HG03175 (cell line): Measurements from ENCODE around the gene HUNK.
"Not testable (repeated sequence)": the region's sequence is repeated elsewhere in the genome, so short reads cannot be mapped to it uniquely, and the experiment has no call there.

Experiments
- ATAC-seq: cut with Tn5 transposase; IDR thresholded peaks from one replicate; pipeline ENCODE4 v1.9.1; 2021; ENCODE audit warnings: mild to moderate bottlenecking, moderate library complexity; ENCODE audit not compliant: unreplicated experiment

Gene HUNK

DNA sequence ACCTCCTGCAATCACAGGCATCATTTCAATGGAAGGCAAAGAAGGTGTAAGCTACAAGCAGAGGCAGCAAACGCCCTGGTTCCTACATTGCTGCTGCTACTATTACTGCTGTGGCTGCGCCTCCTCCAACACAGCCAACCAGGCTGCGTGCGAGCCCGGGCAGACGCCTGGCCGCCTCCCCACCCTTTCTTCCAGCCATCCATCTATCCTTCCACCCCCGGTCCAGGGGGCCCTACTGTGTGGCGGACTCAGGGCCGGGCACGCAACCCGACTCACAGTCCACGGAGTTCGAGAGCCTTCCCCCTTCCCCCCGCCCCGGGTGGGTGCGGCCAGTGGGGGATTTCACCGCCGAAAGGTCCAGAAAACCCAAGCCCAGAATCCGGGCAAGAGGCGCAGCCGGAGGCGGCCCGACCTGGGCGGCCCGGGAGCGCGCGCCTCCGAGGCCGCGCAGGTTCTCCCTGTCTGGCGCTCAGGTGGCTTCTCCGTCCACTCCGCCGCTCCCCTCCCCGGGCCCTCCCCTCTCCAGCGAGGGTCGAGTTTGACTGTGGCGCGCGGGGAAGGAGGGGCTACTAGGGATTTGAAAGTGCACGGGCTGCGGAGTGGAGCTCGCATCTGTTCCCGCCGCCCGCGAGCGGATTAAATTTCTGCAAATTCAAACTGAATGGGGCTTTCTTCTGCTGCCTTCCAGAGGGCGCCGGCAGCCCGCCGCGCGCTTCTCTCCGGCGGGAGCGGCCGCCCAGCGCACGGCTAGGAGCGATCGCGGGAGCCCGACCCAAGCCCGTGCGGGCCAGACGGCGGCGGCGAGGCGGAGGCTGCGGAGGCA, at the start of gene HUNK:
HUNK (plus strand) TSS at position 569 of the 823 bp plus-strand sequence. CDS start 655 bp downstream, outside the sequence.
- ATAC-seq, result no peak

DNA sequence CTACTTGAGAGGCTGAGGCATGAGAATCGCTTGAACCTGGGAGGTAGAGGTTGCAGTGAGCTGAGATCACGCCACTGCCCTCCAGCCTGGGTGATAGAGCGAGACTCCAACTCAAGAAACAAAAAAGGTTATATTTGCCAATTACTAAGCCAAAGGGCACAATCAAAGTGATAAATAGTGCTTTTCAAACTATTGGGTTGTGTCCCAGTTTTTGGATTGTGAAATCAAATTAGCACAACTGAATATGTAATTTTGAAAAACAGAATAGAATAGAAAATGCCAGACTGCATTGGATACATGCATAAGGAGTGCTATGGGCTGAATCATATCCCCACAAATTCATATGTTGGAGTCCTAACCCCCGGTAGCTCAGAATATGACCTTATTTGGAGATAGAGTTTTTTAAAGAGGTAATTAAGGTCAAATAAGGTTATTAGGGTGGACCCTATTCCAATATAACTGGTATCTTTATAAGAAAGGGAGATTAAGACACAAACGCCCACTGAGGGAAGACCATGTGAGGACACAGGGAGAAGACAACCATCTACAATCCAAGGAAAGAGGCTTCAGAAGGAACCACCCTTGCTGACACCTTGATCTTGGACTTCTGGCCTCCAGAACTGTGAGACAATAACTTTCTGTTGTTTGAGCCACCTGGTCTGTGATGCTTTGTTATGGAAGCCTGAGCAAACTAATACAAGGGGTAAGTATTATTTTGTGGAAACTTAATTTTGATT, 42.9 kb upstream of the HUNK start:
- ATAC-seq, result no peak

DNA sequence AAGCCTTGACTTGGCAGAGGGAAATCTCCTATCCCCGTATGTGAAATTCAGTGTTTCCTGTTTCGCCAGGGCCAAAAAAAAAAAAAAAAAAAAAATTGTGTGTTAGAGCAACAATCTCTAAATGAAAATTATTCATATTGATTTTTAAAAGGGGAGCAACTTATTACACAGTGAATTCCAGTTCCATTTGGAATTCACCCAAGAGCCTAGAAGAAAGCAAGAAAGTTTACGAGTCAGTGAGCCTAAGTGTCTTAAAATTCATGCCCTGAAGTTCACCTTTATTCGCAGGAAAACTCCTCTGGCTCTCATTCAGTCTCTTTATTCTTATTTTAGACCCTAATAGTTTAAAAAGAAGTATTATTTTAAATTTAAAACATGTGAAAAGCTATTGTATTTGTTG, 42.1 kb upstream of the HUNK start:
- ATAC-seq, result no peak

DNA sequence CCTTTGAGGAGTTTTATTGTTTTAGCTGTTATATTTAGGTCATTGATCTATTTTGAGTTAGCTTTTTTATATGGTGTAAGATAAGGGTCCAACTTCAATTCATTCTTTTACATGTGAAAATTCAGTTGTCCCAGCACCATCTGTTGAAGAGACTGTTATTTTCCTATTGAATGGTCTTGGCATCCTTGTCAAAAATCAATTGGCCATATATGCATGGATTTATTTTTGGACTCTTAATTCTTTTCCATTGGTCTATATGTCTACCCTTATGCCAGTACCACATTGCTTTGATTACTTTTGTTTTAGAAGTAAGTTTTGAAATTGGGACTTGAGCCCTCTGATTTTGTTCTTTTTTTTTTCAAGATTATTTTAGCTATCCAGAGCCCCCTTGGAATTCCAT, 35.8 kb upstream of the HUNK start:
- ATAC-seq, result no peak

DNA sequence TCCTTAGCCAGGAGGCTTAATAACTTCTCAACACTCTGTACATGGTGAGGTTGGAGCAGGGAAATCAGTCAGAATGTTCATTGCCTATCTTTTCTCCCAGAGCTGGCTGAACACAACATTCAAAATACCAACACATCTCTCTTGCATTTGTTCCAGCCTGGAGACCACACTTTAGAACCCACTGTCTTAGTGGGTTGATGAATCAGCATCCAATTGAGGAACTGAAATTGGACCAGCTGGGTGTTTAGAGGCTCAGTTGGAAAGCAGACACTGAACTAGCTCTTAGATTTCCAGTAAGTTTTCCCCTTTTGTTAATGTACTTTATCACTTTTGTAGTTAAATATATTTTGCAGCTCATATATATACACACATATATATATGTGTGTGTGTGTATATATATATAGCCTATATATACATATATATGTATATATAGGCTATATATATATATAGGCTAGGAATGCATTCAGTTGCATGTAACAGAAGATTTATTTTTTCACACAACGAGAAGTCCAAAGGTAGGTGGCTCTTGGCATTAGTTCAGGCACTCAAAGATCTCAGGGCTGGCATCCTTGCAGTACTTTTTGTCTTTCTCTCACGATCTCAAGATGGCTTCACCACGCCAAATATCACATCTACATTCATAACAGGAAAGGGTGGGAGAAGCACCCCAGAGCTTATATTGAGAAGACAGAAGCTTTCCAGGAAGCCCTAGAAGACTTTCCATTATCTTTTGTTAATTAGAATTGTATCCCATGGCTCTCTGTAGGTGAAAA, 35.0 kb upstream of the HUNK start:
- no peak for ATAC-seq

DNA sequence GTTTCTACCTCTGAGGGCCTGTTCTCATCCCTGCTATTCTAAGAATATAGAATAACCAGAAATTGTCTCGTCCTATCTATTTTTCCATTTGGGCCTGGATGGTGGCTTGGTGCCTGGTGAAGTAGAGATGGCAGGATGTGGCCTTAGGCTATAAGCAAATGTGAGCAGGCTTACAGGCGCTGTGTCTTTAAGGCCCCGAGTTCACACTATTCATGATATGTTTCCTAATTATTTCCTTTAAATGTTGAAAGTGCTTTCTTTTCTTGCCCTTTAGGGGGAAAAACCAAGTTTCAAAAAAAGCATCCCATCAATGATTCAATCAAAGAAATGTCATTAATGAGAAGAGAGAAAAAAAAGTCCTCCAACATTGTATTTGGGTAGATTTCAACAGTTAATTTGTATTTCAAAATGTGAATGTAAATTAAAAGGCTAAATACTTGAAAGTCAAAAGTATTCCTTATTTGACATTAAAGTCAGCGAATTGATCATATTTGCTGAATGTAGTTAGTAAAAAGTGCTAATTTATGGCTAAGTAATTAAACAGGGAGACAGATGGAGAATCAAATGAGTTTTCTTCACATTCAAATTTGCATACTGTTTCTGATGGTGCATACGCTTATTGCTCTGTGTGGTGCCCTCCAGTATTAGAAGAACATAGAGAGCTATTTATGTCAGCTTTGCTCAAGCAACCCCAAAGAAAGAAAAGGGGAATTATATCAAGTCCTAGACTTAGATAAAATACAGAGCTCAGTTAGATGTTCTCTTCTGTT, 34.0 kb upstream of the HUNK start:
- ATAC-seq, result no peak

DNA sequence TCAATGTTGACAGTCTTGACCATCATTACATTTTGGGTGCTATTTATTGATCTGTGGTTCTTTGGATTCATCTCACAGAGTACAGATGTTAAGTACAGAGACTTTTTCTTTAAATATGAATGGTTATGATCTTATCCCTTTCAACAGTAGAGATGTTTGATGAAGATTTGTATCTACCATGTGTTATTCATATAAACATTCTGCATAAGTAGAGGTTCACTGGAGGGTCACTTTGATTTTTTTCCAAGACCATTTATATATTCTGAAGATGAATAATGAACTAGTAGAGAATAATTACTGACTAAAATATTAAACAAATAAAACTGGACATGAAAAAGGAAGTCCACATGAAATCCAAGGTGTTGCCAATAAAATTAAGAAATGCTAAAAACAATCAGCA, 28.6 kb upstream of the HUNK start:
- ATAC-seq, result no peak

DNA sequence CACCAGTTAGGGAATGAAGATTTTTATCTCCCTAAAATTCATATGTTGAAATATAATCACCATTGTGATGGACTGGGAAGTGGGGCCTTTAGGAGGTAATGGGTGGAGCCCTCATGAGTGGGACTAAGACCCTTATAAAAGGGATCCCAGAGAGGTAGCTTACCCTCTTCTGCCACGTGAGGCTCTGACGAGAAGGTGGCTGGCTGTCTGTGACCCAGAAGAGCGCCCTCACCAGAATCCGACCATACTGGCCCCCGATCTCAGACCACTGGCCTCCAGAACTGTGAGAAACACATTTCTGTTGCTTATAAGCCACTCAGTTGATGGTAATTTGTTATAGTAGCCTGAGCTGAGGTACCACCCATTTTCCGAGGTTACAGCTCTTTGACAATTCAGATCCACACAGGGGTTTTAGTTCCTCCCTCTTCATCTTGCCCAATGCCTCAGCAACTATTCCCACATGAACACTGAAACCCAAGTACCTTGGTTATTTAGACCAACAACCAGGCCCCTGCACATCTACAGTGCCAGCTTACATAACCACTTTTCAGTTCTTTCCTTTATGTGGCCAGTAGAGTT, 27.6 kb upstream of the HUNK start:
- ATAC-seq, result no peak

DNA sequence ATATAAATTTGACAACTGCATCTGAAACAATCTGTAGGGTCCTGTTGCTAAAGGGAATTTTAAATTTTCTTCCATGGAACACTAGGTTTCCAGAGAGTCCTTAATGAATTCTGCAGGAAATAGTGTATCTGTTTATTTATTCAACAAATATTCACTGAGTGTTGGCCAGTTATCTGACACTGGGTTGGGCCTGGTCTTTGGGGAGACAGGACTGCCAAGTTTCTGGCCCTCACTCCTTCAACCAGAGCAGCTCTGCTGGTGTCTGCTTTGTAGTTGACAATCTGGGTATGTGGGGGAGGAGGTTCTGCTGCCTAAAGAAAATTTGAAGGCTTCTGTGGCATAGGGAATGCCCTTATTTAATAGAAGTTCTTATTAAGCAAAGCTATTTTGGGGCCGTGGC, 26.1 kb upstream of the HUNK start:
- no peak for ATAC-seq

DNA sequence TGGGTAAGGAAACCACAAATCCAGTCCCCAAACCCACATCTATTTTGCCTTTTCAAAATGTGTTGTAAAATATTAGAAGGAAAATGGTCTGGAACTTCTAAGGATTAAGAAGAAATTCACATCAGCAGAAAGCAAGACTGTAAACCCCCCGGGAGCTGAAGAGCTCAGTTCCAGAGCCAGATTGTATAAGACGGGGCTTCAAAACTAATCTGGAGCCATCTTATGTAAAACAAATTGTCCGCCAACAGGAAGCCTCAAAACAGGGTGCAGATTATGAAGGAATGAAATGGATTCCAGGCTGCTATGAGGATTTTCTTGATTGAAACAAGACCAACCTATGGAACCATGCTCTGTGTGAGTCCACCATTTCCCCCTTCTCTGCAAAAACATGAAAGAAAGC, 25.1 kb upstream of the HUNK start:
- ATAC-seq, result no peak

DNA sequence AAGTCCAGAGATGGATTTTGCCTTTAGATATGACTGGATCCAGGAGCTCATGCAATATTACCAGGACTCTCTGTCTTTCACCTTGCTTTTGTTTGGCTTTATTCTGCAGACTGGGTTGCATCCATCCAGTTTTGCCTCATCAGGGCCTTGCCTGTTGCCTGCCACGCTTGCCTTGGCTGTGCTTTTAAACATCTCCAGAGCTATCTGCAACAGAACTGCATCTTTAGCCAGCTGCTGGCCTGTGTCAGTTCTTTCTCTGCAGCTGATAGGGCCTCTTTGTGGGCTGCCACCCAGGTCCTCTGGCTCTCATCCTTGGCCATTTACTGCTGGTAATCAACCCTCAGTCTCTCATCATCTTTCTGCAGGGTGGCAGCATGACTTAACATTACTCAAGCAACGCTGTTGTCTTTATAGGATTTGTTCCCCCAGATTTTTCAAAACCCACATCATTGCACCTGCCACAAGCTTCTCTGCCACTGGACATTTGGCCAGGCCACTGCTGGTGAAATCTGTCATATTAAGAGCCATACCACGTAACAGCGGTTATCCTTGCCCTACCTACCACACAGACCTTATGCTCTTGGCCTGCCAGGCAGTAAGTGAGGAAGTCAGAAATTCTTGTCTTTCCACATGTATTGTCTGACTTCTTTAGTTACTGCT, 24.4 kb upstream of the HUNK start:
- no peak for ATAC-seq

DNA sequence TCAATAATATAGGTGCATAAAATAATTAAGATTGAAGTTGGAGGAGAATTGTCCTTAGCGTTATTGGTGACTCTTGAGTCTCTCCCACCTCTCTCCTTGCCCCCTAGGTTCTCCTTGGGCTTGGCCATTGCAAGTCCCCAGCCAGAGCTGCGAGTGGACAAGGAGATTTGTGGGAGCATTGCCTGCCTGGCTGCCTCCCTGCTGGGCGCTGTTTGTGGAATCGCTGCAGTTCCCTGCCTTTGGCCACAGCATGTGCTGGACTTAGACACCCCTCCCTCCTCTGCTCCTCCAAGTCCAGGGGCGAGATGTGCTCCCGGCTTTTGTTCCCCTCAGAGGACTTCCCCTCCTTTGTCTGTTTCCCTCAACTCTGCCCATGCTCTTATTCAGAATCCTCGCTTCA, 21.9 kb upstream of the HUNK start:
- ATAC-seq, result no peak

DNA sequence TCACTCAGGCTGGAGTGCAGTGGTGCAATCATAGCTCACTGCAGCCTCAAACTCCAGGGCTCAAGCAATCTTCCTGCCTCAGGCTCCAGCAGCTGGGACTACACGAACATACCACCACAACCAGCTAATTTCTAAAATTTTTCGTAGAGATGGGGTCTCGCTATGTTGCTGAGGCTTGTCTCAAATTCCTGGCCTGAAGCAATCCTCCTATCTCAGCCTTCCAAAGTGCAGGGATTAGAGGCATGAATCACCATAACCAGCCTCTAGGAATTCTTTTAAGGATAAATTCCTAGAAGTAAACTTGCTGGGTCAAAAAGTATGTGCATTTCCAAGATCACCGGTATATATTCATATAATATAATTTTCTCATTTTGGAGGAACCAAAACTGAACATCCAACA, 17.6 kb upstream of the HUNK start:
- no peak for ATAC-seq

DNA sequence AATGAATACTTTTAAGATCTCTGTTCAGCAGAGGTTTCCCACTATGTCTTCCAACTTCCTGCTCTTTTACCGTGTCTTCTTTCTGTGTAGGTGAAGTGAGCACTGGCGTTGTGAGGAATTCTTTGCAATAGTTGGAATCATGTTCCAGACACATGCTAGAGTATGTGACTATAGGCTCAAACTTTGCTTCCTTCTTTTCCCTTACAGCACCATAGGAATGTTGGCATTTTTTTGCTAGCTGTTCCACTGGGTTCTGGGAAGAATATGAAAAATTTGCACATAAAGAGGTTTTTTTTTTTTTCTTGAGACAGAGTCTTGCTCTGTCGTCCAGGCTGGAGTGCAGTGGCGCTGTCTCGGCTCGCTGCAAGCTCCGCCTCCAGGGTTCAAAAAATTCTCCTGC, 15.7 kb upstream of the HUNK start:
- ATAC-seq, result no peak

DNA sequence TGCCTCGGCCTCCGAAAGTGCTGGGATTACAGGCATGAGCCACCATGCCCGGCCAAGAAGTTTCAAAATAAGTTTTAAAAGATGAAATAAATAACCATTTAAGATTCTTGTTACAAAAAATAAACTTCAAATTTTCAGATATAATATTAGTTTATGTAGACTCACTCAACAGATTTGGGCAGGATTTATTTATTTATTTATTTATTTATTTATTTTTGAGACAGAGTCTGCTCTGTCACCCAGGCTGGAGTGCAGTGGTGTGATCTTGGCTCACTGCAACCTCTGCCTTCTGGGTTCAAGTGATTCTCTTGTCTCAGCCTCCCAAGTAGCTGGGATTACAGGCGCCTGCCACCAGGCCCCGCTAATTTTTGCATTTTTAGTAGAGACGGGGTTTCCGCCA, 15.2 kb upstream of the HUNK start:
- not testable (repeated sequence) for ATAC-seq

DNA sequence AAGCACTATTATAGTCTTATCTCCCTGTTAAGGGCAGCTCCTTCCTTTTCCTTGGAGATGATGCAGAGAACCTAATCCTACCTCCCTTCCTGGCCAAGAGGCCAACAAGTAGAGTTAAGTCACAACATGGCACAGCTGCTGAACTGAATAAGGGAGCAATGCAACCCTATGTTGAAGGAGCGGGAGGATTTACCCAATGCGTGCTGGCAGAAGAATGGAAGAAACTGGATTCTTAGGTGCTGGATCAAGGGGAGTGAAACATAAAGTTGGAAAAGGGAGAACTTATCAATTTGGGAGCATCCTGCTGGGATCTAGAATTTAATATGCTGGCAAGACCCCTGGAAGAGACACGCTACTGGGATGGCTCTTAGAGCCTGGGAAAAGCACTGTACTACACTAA, 12.0 kb upstream of the HUNK start:
- ATAC-seq, result no peak

DNA sequence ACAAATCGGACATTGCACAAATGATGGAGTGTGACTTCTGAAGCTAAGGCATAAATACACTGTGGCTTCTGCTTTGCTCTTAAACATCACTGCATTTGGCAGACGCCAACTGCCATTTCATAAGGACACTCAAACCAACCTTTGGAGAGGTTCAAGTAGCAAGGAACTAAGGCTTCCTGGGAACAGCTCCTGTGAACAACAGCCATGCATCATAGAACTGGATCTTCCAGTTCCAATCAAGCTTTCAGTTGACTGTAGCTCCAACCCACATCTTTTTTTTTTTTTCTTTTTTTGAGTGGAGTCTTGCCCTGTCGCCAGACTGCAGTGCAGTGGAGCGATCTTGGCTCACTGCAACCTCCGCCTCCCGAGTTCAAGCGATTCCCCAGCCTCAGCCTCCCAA, 10.7 kb upstream of the HUNK start:
- no peak for ATAC-seq

DNA sequence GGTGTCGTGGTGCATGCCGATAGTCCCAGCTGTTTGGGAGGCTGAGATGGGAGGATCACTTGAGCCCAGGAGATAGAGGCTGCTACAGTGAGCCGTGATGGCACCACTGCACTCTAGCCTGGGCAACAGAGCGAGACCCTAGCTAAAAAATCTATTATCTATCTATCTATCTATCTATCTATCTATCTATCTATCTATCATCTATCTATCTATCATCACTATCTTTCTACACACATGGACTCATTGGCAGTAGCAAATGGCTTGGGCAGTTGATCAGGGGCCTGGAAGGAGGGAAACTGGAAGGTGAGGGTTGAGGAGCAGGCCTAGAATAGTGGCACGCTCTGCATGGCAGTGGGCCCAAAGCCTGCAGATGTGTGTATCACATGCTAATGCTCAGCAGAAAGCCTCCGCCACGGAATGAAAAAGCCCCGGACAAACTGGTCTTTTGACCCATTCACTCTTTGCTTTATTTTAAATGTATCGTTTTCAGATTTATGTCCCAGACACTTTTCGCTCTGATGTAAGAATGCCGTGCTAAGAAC, 7.3 kb upstream of the HUNK start:
- ATAC-seq, result no peak

DNA sequence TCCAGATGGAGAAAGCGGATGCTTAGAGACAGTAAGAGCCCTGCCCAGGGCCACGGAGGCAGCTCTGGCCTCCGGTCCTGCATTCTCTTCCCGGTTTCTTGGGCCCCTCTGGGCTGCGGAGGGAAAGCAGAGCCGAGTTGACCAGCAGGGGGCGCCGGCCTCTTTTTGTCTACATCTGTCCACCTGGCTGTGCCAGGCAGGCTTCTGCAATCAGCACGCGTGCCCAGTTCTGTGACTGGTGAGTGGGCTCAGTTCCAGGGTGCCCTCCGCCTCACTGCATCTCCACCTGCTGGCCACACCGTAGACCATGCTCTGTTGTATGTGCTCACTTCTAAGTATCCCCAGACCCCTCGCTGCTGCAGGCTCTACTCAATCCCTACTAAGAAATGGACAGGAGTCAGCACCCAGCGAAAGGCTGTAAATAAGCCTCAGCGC, 6.7 kb upstream of the HUNK start:
- ATAC-seq, result peak; percentile 59

DNA sequence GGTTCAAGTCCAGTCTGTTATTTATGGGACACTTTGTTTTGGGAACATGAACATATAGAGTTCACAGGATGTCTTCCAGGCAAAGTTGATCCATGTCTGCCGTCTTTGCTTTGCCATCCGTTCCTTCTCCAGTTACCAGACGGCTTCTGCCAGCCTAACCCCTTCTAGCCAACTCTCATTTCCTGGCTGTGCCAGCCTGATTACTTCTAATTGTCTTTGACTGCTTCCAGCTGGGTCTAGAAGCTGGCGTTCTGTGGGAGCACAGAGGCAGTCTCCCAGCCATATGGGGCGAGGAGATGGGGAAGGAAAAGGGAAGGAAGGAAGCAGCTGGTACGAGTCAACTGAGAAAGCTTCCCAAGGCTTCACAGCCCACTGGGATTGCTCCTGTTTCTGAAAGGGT, 3.1 kb upstream of the HUNK start:
- no peak for ATAC-seq
